ENCODE measurements around the gene CDK2.
A peak's percentile ranks its signal among the peaks of the same experiment; 100 is the strongest.
"Not testable (repeated sequence)": the region's sequence is repeated elsewhere in the genome, so short reads cannot be mapped to it uniquely, and the experiment has no call there.

CDK2 gene

GRCh38 chr12:55982319-55982936, 15.8 kb downstream of the CDK2 start:
- no peak for DNase-seq

GRCh38 chr12:55983232-55983842, 16.7 kb downstream of the CDK2 start:
- no peak for DNase-seq

DNA sequence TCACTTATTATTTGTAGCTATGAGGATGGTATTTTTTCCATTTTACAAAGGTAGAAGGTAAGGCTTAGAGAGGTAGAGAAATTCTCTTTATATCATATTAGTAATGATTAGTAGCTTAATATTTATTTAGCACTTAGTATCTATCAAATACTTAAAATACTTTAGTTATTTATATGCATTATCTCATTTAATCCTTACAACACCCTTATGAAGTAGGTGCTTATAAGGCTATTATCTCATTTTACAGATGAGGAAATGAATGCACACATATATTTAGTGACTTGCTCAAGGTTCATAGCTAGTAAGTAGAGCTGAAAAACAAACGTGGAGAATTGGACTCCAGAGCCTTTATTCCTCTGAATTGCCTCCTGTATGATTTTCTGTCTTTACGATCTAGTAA, 18.2 kb downstream of the CDK2 start:
- no peak for DNase-seq

GRCh38 chr12:55985341-55985740, 18.7 kb downstream of the CDK2 start:
- no peak for DNase-seq

DNA sequence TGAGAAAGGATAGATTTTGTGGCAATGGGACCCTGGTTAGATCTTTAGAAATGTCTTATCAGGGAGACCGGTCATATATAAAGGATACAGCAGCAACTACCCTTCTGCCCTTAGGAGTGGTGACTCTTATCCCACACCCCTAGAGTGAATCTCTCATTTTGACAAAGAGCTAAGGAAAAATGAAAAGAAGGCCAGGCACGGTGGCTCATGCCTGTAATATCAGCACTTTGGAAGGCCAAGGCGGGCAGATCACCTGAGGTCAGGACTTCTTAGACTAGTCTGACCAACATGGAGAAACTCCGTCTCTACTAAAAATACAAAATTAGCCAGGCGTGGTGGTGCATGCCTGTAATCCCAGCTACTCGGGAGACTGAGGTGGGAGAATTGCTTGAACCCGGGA, 19.3 kb downstream of the CDK2 start:
- DNase-seq, result not testable (repeated sequence)

DNA sequence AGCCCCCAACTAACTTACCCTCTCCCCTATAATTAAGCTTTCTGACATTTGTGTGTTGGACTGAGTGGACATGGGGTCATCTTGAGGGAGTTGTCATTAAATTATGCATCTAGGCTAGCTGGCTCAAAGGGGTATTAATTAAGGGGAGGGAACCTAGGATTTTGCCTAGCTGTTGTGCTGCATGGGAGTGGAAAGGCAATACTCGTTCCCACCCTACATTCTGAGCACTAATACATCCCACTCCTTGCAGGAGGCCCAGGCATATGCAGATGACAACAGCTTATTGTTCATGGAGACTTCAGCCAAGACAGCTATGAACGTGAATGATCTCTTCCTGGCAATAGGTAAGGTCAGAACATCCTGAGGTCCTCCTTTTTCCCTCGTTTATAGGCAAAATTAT, 24.5 kb downstream of the CDK2 start:
- no peak for DNase-seq

GRCh38 chr12:55993230-55993853, 26.7 kb downstream of the CDK2 start:
- DNase-seq, result no peak

- no peak for DNase-seq
These were observed 28.7 kb downstream of the CDK2 start for GRCh38 chr12:55995366-55995765.

DNA sequence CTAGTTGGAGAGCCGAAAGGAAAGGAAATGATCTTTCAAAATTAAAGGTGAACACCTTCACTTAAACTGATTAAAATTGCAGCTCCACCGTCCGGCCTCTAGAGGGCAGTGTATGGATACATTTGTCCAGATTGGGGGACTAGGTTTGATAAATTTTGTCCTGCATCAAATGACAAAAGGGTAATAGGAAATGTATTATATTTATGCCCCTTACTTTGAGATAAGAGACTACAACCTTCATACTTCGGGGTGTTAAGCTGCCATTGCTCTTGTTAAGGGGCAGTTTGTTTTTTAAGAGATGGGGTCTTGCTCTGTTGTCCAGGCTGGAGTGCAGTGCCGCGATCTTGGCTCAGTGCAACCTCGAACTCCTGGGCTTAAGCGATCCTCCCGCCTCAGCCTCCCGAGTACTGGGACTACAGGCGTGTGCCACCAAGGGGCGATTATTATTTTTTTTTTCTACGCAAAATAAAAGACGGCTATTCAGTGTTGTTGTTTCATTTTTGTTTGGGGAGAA, 29.6 kb downstream of the CDK2 start:
- DNase-seq, result peak; percentile 70

GRCh38 chr12:55996715-55997534, 30.3 kb downstream of the CDK2 start, which contains the start of gene SUOX:
SUOX (plus strand) TSS chr12:55997276; CDS start chr12:56002222, 4,946 bp downstream.
- peak; percentile 97 for DNase-seq

- DNase-seq, result no peak
These were observed 30.9 kb downstream of the CDK2 start for GRCh38 chr12:55997535-55997859.

DNA sequence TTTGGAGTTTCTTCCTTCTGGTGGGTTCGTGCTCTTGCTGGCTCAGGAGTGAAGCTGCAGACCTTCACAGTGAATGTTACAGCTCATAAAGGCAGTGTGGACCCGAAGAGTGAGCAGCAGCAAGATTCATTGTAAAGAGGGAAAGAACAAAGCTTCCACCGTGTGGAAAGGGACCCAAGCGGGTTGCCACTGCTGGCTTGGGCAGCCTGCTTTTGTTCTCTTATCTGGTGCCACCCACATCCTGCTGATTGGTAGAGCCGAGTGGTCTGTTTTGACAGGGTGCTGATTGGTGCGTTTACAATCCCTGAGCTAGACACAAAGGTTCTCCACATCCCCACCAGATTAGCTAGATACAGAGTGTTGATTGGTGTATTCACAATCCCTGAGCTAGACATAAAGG, 32.9 kb downstream of the CDK2 start:
- DNase-seq, result not testable (repeated sequence)

DNA sequence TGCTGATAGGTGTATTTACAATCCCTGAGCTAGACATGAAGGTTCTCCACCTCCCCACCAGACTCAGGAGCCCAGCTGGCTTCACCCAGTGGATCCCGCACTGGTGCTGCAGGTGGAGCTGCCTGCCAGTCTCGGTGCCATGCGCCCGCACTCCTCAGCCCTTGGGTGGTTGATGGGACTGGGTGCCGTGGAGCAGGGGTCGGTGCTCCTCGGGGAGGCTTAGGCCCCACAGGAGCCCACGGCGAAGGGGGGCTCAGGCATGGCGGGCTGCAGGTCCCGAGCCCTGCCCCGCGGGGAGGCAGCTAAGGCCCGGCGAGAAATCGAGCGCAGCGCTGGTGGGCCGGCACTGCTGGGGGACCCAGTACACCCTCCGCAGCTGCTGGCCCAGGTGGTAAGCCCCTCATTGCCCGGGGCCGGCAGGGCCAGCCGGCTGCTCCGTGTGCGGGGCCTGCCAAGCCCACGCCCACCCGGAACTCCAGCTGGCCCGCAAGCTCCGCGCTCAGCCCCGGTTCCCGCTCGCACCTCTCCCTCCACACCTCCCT, 33.4 kb downstream of the CDK2 start:
- not testable (repeated sequence) for DNase-seq

DNA sequence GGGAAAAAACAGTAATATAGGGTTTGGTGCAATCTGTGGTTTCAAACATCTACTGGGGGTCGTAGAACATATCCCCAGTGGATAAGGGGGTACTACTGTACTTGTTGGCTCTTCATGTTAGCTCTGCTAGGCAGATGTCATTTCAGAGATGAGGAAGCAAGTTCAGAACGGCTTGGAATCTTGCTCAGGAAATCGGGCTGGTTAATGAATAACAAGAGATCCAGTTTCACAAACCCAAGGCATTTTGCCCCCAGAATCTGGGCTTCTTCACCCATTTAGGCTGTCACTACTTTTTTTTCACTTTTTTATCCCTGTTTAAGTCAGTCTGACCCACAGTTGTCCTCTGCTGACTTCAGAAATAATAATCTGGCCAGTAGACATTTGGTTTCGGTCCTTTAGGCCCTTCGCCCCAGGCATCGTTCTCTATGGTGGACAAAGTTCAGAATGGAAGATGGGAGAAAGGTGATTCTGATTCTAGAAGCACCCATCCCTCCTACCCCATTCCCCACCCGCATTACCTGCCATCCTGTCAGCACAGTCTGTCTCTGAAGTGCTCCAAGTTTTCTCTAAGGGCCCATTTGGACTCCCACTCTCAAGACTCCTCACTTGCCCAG, 35.0 kb downstream of the CDK2 start:
- no peak for DNase-seq

DNA sequence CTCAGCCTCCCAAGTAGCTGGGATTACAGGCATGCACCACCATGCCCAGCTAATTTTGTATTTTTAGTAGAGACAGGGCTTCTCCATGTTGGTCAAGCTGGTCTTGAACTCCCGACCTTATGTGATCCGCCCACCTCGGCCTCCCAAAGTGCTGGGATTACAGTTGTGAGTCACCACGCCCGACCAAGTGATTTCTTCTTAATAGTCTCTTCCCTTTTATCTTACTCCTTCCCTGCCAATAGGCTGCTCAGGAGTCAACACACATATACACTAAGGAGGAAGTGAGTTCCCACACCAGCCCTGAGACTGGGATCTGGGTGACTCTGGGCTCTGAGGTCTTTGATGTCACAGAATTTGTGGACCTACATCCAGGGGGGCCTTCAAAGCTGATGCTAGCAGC, 36.7 kb downstream of the CDK2 start:
- not testable (repeated sequence) for DNase-seq

DNA sequence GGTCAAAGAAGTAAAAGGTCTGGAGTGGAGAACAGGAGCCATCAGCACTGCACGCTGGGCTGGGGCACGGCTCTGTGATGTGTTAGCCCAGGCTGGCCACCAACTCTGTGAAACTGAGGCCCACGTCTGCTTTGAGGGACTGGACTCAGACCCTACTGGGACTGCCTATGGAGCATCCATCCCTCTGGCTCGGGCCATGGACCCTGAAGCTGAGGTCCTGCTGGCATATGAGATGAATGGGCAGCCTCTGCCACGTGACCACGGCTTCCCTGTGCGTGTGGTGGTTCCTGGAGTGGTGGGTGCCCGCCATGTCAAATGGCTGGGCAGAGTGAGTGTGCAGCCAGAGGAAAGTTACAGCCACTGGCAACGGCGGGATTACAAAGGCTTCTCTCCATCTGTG, 37.6 kb downstream of the CDK2 start:
- DNase-seq, result no peak

DNA sequence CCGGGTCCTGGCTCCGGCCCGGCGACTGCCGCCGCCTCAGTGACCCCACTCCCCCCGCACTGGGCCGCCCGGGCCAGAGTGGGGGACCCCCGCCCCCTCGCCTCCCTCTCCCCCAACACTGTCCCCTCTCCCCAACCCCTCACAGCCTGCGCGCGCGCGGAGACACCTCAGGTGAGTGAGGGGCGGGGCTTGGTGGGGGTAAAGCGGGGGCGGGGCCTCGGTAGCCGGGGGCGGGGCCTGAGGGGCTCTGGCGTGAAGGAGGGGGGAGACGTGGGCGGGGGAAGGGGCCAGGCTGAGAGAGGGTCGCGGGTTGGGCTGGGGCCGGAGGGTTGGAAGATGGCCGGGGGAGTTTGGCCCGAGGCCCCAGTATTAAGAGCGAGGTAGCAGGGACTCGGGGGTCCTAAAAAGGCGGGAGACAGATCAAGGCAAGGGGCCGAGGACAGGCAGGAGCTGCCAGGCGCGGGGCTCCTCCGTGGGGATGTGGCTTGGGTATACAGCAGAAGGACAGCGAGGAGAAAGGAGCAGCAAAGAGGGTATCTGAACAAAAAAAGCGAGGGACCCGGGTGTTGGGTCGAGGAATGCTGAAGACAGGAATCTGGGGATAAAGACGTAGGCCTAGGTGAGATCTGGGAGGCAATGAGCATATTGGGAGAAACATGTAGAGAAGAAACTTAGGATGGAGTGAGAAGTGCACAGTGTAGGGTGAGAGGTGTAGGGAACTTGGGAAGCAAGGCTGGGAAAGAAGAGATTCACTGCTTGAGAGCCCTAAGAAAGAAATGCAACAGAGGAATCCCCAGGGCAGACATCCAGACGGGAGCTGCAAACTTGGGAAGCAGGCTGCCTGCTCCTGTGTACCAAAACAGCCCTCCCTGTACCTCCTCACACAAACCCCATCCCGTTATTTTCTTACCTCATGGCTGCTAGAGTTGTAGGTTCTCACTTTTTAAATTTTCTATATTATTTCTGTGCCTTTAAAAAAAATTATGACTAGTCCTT, 41.2 kb downstream of the CDK2 start:
- peak; percentile 17 for DNase-seq

DNA sequence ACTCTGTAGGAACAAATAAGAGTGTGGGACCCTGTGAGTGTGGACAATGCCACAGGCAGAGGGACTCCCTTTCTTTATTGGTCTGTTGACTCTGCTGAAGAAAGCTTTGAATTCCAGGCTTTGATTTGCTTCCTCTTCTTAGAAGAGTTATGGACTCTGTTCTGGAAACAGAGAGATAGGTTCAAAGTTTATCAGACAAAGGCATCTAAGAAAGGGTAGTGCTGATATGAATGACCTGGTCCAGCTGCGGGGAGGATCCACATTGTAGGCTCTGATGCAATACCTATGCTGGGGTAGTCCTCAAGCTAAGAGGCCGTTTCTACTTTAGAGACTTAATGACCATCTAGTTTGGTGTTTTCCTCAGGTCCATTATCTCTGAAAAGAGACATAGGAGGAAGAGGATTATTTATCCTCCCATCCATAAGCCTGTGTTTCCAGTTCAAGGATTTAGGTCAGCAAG, 43.5 kb downstream of the CDK2 start:
- DNase-seq, result no peak

DNA sequence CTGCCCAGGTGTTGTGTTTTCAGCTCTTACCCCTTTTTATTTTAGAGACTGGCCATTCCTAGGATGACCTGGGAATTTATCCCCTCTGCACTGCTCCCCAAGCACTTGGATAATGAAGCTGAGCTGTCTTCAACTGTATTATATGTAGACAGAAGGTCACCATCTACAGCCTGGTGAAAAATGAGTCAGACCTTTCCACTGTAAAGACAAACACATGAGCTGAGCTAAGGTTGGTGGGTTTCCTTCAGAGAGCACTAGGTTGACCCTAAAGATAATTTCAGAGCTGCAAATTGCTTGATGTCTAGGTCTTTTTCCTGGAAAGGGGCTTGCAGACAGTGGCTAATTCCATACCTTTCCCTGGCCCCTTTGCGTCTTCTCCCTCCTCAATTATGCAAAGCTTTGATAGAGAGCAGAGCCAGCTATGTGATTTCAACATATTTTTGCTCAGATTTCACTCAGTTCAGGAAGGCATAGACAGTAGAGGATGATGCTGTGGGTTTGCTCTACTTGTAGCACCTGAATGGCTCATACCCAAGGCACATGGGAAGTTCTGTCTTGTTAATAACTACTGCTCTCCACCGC, 45.0 kb downstream of the CDK2 start:
- no peak for DNase-seq

GRCh38 chr12:56013482-56013881, 46.9 kb downstream of the CDK2 start:
- no peak for DNase-seq

GRCh38 chr12:56014205-56014604, 47.6 kb downstream of the CDK2 start:
- DNase-seq, result no peak

Measured in fibroblast of skin of back (primary cell).